K562 (cell line): ENCODE results near the gene FASTKD2.

Experiments used
- BACH1 ChIP-seq: fragments of 200-800 bp; sonication (Bioruptor generic); IDR thresholded peaks from 2 replicates; pipeline ENCODE4 v1.6.1; 2016; ENCODE audit warnings: missing genetic modification characterization, missing compliant biosample characterization
- CBX3 ChIP-seq, 2 experiments: IDR thresholded peaks; 1 replicate in 1 of 2; 2 replicates in 1 of 2; pipeline ENCODE4 v1.6.1; 2012; ENCODE audit warnings: inconsistent platforms in 2 of 2, low read length in 2 of 2, borderline replicate concordance in 1 of 2, control low read depth in 1 of 2
- EZH2 ChIP-seq: IDR thresholded peaks from 2 replicates; pipeline ENCODE4 v1.6.1; 2012; ENCODE audit warnings: low read depth, mild to moderate bottlenecking, inconsistent platforms, low read length, borderline replicate concordance
- FOS ChIP-seq: IDR thresholded peaks from 3 replicates; pipeline ENCODE4 v1.6.1; 2011; ENCODE audit not compliant: insufficient read length; ENCODE audit errors: extremely low read depth
- FOXM1 ChIP-seq, 2 experiments: fragments of 450-650 bp in 1 of 2; sonication (generic) in 1 of 2; formaldehyde crosslinking in 1 of 2; IDR thresholded peaks; 2 replicates each; pipeline versions ENCODE4 v1.6.1 to v1.9.0; 2017 to 2022; ENCODE audit warnings: low read depth in 2 of 2, mild to moderate bottlenecking in 2 of 2, missing genetic modification reagents in 1 of 2, moderate library complexity in 1 of 2
- GTF2A2 ChIP-seq: IDR thresholded peaks from 2 replicates; pipeline ENCODE4 v1.6.1; 2016; ENCODE audit warnings: mild to moderate bottlenecking, missing genetic modification characterization, missing compliant biosample characterization
- ID3 ChIP-seq, 2 experiments: fragments of 250-450 bp in 1 of 2; fragments of 450-650 bp in 1 of 2; sonication (Bioruptor Pico) in 1 of 2; IDR thresholded peaks; 2 replicates each; pipeline versions ENCODE4 v1.6.1 to v1.8.0; 2016 to 2021; ENCODE audit warnings: mild to moderate bottlenecking in 2 of 2, moderate library complexity in 2 of 2, missing compliant biosample characterization in 1 of 2, missing genetic modification characterization in 1 of 2
- MBD2 ChIP-seq: sonication (generic); IDR thresholded peaks from 2 replicates; pipeline ENCODE4 v1.6.1; 2016; ENCODE audit warnings: low read depth, borderline replicate concordance
- NFE2 ChIP-seq: IDR thresholded peaks from 2 replicates; pipeline ENCODE4 v1.6.1; 2014; ENCODE audit warnings: antibody characterized with exemption, low read depth
- NFXL1 ChIP-seq: fragments of 450-650 bp; formaldehyde crosslinking; IDR thresholded peaks from 2 replicates; pipeline ENCODE4 v1.4.0; 2021; ENCODE audit warnings: mild to moderate bottlenecking
- ZNF780A ChIP-seq: fragments of 250-450 bp; sonication (Bioruptor Pico); IDR thresholded peaks from 2 replicates; pipeline ENCODE4 v1.5.0; 2021; ENCODE audit warnings: mild to moderate bottlenecking

- TF ChIP-seq FOXM1 (IDR thresholded peaks at IDR 0.05; ENCODE audit: low read depth) (no peak), FOXM1 (CRISPR knock-in tag; IDR thresholded peaks at IDR 0.05; ENCODE audit: low read depth) (no peak), GTF2A2 (tag) (no peak), BACH1 (tag) (no peak), MBD2 (no peak), NFXL1 (CRISPR knock-in tag) (no peak), NFE2 (no peak), ID3 (CRISPR knock-in tag; IDR thresholded peaks at IDR 0.05) (no peak), ID3 (tag; IDR thresholded peaks at IDR 0.05) (no peak), EZH2 (no peak), CBX3 (IDR thresholded peaks at IDR 0.05; ENCODE audit: borderline replicate concordance in 1 of 2, low read length in 2 of 2) (no peak), FOS (no peak), ZNF780A (CRISPR knock-in tag) (no peak)
These were observed 67.5 kb downstream of the FASTKD2 start for GRCh38 chr2:206832873-206833272.
